GM19238 (cell line): ENCODE measurements around the gene SMO.

Source experiments
- DNase-seq: peaks from one replicate; pipeline ENCODE4 v3.0.0; 2011; ENCODE audit warnings: low spot score; ENCODE audit not compliant: insufficient read length

Gene SMO

GRCh38 chr7:129188372-129188891 is at the start of gene SMO:
Gene SMO, plus strand, starts transcription at chr7:129188633. Its CDS starts 519 bp downstream, at chr7:129189152.
- DNase-seq, result no peak

- DNase-seq, result no peak
These were observed 44.7 kb upstream of the SMO start for GRCh38 chr7:129143724-129144094.

GRCh38 chr7:129144095-129144833 is 44.2 kb upstream of the SMO start, which contains the start of gene TSPAN33:
Gene TSPAN33, plus strand, starts transcription at chr7:129144707. Its CDS starts 274 bp downstream, at chr7:129144981.
- peak; percentile 91 for DNase-seq

GRCh38 chr7:129144834-129145668 is 43.4 kb upstream of the SMO start:
- DNase-seq, result no peak

GRCh38 chr7:129146237-129146979 is 42.0 kb upstream of the SMO start:
- DNase-seq, result peak; percentile 56

- no peak for DNase-seq
These were observed 40.7 kb upstream of the SMO start for GRCh38 chr7:129147731-129148130.

- no peak for DNase-seq
These were observed 38.9 kb upstream of the SMO start for GRCh38 chr7:129149511-129149910.

- DNase-seq, result no peak
These were observed 38.0 kb upstream of the SMO start for GRCh38 chr7:129150199-129150996.

- DNase-seq, result no peak
These were observed 30.8 kb upstream of the SMO start for GRCh38 chr7:129157651-129158050.

- DNase-seq, result no peak
These were observed 28.9 kb upstream of the SMO start for GRCh38 chr7:129159539-129159938.

GRCh38 chr7:129160161-129160905 is 28.1 kb upstream of the SMO start:
- DNase-seq, result no peak

GRCh38 chr7:129161524-129162225 is 26.8 kb upstream of the SMO start:
- no peak for DNase-seq

GRCh38 chr7:129162732-129163131 is 25.7 kb upstream of the SMO start:
- DNase-seq, result no peak

GRCh38 chr7:129163875-129164544 is 24.4 kb upstream of the SMO start:
- no peak for DNase-seq

GRCh38 chr7:129166745-129167144 is 21.7 kb upstream of the SMO start:
- DNase-seq, result peak; percentile 69

- no peak for DNase-seq
These were observed 20.6 kb upstream of the SMO start for GRCh38 chr7:129167817-129168216.

GRCh38 chr7:129168231-129169021 is 20.0 kb upstream of the SMO start:
- DNase-seq, result no peak

- peak; percentile 45 for DNase-seq
These were observed 19.2 kb upstream of the SMO start for GRCh38 chr7:129169171-129169671.
